CD4-positive, alpha-beta T cell treated with Interleukin-6 for 4 hours (primary cell): ENCODE data around the gene EIPR1.

Experiments used
- DNase-seq: peaks from one replicate; pipeline ENCODE4 v3.0.0-alpha.2; 2020; ENCODE audit warnings: mixed read lengths

EIPR1 gene

GRCh38 chr2:3377612-3378432 lies at the start of gene EIPR1:
Gene EIPR1, minus strand, starts transcription at chr2:3377818. Its CDS starts 129 bp downstream, at chr2:3377689.
- DNase-seq = peak; percentile 95

GRCh38 chr2:3427272-3427671 lies 49.7 kb upstream of the EIPR1 start:
- DNase-seq = no peak

- no peak for DNase-seq
Observed at GRCh38 chr2:3426615-3427014, 49.0 kb upstream of the EIPR1 start.

- no peak for DNase-seq
Observed at GRCh38 chr2:3424171-3424795, 46.7 kb upstream of the EIPR1 start.

GRCh38 chr2:3423492-3424170 lies 46.0 kb upstream of the EIPR1 start:
- DNase-seq = peak; percentile 73

GRCh38 chr2:3422161-3422779 lies 44.7 kb upstream of the EIPR1 start:
- no peak for DNase-seq

GRCh38 chr2:3421580-3421979 lies 44.0 kb upstream of the EIPR1 start:
- no peak for DNase-seq

GRCh38 chr2:3420769-3421397 lies 43.3 kb upstream of the EIPR1 start:
- no peak for DNase-seq

- DNase-seq = no peak
Observed at GRCh38 chr2:3420076-3420768, 42.6 kb upstream of the EIPR1 start.

- DNase-seq = no peak
Observed at GRCh38 chr2:3418766-3419404, 41.3 kb upstream of the EIPR1 start.

- DNase-seq = no peak
Observed at GRCh38 chr2:3414133-3414860, 36.7 kb upstream of the EIPR1 start.

GRCh38 chr2:3413697-3414096 lies 36.1 kb upstream of the EIPR1 start:
- DNase-seq = no peak

- no peak for DNase-seq
Observed at GRCh38 chr2:3411103-3411502, 33.5 kb upstream of the EIPR1 start.

GRCh38 chr2:3409627-3410170 lies 32.1 kb upstream of the EIPR1 start:
- no peak for DNase-seq

- DNase-seq = no peak
Observed at GRCh38 chr2:3408781-3409180, 31.2 kb upstream of the EIPR1 start.

GRCh38 chr2:3406501-3406900 lies 28.9 kb upstream of the EIPR1 start:
- DNase-seq = no peak

GRCh38 chr2:3405876-3406275 lies 28.3 kb upstream of the EIPR1 start:
- no peak for DNase-seq

- DNase-seq = no peak
Observed at GRCh38 chr2:3405307-3405706, 27.7 kb upstream of the EIPR1 start.

GRCh38 chr2:3404349-3404894 lies 26.8 kb upstream of the EIPR1 start:
- DNase-seq = no peak

- no peak for DNase-seq
Observed at GRCh38 chr2:3403587-3404334, 26.1 kb upstream of the EIPR1 start.
